SK-N-MC (cell line): ENCODE measurements around the gene CIBAR2.

Experiments used
- EZH2 ChIP-seq: fragments of 200-600 bp; sonication (generic); IDR thresholded peaks from one replicate; pipeline ENCODE4 v1.6.1; 2017; ENCODE audit warnings: antibody characterized with exemption
- FOXP2 ChIP-seq: optimal IDR thresholded peaks from 2 replicates; pipeline ENCODE3; 2011; ENCODE audit warnings: mild to moderate bottlenecking, moderate library complexity; ENCODE audit not compliant: insufficient read depth; ENCODE audit errors: extremely low read length, control extremely low read depth
- POLR2AphosphoS5 ChIP-seq: IDR thresholded peaks from 2 replicates; pipeline ENCODE4 v1.6.1; 2012; ENCODE audit warnings: mild to moderate bottlenecking, low read depth, low read length, borderline replicate concordance

GRCh38 chr16:85159179-85159980, 47.1 kb upstream of the CIBAR2 start:
- TF ChIP-seq POLR2AphosphoS5: no peak
- TF ChIP-seq EZH2: no peak
- no peak for TF ChIP-seq FOXP2
